ENCODE data around the gene MXI1.
A peak's percentile ranks its signal among the peaks of the same experiment; 100 is the strongest.

MXI1 gene

DNA sequence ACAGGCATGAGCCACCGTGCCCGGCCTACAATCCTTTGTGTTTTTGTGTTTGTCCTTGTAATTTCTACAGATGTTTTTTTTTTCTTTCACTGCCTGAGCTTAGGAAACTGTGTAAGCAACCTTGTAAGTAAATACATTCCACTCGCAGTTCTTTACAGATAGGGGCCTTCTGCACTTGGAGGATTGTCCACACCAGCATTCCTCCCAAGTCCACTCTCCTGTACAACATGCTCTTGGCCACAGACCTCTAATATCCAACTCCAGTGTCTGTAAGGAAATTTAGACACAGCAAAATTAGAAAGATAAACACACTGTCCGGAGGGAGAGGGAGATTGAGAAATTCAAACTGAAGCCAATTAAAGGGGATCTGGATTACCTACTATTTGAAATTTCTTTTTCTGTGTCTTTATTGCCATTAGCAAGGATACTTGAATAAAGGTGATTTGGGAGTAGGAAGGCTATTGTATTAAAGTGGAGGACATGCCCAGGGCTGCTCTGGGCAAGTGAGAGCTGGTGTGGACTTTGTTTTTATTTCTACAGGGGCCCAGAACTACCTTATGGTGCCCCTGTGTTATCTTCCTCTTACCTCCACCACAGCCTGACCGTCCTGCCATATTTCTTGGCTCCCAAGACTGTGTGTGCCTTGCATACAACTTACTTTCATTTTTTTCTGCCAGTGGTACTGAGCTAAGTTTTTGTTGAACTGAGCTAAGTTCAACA lies 9.7 kb downstream of the MXI1 start:
- no peak for DNase-seq

DNA sequence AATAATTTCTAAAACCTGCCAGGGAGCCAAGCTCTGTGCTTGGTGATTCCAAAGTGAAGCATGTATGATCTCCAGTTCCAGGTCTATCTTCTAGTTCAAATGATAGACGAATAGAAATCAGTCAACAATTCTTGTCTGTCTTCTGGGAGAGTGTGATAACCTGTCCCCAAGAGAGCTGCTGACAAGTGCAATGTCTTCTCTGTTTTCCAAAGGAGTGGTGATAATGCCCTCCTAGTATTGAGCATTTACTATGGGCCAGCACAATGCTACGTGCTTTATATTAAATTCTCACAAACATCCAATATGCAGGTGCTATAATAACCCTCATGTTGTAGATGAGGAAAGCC lies 10.2 kb downstream of the MXI1 start:
- DNase-seq, result no peak

DNA sequence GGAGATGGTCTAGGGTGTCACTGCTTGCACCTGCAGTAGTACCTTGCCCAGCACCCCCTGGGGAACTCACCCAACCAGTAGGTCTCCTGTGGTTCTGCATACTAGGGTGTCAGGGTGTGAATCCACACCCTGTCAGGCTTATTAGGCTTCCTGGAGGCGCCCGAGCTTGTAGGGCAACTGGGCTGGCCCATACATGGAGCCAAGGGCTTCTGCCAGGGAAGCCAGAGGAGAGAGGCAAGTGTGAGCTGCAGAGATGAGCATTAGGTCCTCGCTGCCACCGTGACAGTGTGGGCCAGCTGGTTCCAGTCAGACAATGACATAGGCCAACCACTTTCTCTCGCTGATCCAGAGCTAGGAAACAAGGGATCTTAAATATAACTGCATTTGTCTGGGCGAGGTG lies 11.2 kb downstream of the MXI1 start:
- DNase-seq, result no peak

DNA sequence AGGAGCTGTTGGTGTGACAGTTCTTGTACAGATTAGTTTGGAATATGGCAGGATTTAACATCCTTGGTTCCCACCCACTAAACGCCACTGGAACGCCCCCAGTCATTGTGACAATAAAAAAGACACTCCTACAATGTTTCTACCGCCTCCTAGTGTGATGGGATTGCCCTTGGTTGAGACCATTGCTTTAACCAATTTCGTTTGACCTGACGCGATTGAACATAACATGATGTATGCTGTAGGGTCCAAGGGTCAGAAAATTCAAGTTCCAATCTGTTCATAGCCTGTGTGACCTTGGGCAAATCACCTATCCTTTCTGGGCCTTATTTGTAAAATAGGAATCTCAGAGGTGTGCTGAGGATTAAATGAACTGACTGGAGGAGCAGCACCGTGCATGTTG lies 12.5 kb downstream of the MXI1 start:
- DNase-seq, result no peak

DNA sequence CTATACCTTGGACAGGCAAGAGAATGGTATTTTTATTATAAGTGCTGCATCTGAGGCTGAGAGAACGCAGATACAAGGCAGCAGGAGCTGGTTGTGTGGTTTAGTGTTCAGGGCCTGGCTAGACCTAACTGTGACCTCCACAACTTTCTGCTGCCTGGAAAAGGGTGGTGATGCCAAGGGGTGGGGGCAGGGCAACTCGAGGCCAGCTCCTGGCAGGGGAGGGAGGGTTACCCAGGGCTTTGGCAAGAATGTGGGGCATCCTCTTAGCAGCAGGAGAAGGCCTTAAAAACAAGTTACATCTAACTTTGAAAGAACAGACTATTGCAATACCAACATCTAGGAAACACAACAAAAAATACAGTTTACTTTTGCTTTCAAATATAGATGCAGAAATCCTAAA lies 13.0 kb downstream of the MXI1 start:
- DNase-seq, result no peak

DNA sequence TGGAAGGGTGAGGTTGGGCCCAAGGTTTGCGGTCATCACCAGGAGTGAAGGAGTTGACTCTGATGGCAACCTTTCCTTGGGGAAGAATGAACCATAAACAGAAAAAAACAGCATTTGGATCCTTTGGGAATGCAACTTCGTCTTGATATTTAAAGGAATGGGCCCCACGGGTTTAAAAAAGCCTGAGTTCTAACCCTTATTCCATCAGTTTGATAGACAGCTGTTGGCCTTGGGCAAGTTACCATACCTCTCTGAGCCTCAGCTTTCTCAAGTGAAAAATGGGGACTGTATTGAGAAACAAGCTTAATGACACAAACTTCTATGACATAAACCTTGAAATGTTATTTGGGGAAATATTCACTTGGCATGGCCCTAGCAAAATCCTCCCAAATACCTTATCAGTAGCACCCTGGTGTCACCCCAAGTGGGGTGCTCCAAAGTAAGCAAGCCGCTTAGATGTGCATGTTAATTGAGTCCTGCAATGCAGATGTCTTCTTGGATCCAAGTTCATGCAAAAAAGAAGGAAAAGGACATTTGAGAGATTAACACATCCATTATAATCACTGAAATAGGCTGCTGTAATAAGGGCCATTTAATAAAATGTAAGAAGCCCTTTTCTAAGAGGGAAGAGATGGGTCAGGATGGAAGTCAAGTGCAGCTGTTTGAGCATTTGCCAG lies 13.8 kb downstream of the MXI1 start:
- no peak for DNase-seq

DNA sequence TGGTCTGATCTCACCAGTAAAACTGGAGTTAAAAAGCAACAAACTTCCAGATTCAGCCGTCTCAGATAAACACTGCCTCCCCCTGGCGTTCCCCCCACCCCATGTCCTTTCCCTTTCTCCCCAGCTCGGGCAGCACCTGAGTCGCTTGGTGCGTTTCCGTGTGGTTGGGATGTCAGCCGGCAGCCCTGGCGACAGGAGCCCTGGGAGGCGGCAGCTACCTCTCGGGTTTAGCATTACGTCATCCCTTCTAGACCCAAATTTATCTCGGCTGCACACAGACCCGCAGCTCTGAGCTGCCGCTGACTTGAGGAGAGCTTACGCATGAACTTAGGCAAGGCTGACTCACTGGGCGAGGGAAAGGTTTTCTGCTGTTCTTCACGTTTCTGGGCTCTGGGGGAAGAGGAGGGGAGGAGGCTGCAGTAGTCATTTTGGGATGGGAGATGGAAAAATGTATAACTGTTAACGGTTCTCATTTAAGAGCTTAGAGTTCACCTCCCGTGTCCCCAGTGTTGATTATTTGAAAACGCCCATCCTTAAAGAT lies 14.4 kb downstream of the MXI1 start:
- DNase-seq, result peak; percentile 70

DNA sequence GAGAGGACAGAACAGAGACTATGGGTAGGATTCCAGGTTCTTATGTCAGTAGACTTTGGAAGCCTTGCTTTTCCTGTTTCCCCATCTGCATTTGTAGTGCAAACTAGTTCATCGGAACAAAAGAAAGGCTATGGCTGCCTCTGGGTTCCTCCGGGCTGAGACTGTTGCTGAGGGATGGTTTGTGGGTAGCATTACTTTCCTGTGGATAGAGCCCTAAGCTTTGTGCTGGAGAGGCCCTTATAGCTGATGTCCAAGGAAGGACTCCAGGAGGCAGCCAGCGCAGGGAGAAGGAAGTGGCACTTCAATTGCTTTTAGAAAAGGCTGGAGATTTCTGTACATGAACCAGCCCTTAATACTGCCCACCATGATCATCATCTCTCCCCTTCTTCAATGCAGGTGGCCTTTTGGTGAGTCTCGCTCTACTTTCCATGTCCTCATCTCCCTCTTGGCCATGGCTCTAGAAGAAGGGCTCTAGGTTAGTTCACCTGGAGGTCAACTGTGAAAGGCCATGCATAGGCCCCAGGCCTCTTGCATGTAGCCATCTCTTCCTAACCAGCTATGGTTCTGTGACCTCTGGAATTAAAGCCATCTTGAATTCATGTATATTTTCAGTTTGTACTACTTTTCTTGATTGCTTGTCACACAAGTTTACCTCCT lies 15.4 kb downstream of the MXI1 start:
- DNase-seq, result no peak

DNA sequence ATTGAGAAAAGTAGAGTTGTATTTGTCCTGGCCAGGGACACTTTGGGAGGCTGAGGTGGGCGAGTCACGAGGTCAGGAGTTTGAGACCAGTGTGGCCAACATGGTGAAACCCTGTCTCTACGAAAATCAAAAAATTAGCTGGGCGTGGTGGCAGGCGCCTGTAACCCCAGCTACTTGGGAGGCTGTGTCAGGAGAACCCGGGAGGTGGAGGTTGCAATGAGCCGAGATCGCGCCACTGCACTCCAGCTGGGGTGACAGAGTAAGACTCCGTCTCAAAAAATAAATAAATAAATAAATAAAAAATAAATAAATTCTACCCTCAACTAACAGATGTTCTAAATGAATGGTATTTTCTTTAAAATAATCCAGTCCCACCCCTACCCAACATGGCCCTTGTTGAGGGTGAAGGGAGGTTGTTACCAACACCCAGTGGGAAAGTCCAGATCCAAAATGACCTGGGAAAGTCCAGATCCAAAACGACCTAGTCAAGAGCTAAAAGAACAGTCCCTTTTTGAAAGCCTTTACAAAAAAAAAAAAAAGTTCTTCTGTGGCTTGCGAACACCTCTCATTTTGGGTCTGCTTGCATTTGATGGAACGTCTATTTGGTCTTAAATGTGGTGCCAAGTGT lies 16.0 kb downstream of the MXI1 start:
- DNase-seq, result no peak

DNA sequence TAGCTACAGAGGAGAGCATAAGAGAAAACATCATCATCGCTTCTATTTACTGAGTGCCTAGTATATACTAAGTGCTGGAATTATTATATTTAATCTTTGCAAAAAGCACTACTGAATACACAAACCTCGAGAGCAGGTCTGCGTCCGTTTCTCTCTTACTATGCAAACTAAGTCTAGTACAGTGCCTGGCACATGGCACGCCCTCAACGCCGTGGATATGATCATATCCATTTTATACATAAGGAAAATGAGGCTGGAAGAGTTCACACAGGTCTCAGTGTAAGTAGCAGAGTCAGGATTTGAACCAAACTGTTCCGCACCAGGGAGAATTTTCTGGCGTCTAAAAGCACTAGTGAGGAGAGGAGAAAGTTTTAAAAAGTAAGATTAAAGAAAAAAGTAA lies 17.6 kb downstream of the MXI1 start:
- no peak for DNase-seq

DNA sequence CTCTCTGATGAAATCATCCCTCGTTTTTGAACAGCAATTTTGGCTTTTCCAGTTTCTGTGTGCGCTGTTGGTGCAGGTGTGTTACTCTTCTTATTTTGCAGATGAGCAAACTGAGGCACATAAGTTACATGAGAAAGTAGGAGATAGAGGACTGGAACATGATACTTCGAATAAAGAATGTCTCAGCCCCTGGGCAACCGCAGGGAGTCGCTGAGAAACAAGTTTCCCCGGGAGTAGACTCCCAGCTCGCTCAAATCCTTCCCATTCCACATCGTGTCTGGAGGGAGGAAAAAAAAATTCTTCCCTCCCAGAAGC lies 18.0 kb downstream of the MXI1 start:
- DNase-seq, result no peak

DNA sequence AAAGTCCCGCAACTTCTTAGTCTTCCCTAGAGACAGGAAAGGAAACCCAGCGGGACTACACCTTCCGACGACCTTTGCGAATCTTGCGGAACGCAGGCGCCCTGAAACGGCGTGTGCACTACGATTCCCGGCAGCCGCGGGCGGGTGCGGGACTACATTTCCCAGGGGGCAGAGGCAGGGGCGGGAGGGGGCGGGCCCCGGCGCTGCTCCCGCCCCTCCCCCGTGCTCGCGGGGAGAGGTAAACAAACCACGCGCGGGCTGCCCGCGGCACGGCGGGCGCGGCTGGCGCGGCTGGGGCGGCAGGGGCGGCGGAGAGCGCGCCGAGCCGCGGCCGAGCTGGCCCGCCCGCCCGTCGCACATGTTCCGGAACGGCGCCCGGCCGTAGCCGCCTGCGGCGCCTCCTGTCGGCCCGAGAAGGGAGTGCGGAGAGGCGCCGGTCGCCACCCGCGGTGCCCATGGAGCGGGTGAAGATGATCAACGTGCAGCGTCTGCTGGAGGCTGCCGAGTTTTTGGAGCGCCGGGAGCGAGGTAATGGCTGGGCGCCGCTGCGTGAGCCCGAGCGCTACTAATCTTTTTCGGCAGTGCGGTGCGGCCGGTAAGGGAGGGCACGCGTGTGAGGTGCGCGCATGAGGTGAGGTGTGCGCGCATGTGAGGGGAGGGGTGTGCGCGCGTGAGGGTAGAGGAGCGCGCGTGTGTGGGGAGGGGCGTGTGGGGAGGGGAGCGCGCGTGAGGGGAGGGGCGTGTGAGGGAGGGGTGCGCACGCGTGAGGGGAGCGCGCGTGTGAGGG lies 18.5 kb downstream of the MXI1 start:
- DNase-seq, result peak; percentile 83

DNA sequence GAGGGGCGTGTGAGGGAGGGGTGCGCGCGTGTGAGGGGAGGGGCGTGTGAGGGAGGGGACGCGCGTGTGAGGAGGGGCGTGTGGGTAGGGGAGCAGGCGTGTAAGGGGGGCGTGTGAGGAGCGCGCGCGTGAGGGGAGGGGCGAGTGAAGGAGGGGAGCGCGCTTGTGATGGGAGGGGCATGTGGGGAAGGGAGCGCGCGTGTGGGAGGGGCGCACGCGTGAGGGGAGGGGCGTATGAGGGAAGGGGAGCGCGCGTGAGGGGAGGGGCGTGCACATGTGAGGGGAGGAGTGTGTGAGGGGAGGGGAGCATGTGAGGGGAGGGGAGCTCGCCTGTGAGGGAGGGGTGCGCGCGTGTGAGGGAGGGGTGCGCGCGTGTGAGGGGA lies 19.1 kb downstream of the MXI1 start:
- DNase-seq, result peak; percentile 74

DNA sequence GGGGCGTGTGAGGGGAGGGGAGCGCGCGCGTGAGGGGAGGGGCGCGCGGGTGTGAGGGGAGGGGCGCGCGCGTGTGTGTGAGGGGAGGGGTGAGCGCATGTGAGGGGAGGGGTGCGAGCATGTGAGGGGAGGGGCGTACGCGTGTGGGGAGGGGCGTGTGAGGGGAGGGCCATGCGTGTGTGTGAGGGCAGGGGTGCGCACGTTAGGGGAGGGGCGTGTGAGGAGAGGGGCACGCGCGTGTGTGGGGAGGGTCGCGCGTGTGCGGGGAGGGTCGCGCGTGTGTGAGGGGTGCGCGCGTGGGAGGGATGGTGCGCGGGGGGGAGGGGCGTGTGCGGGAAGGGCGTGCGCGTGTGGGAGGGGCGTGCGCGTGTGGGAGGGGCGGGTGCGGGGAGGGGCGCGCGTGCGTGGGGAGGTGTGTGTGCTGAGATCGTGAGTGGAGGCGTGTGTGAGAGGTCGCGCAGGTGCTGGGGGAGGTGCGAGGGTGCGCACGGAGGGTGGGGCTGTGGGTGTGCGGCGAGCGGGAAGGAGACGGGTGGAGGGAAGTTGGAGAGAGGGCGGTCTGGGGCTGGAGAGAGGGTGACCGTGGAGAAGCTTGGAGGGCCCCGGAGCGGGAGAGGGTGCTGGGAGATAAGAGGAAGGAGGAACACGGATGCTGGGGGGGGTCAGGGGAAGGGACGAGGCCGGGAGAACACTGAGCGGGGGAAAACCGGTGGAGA lies 19.7 kb downstream of the MXI1 start:
- DNase-seq, result peak; percentile 66

DNA sequence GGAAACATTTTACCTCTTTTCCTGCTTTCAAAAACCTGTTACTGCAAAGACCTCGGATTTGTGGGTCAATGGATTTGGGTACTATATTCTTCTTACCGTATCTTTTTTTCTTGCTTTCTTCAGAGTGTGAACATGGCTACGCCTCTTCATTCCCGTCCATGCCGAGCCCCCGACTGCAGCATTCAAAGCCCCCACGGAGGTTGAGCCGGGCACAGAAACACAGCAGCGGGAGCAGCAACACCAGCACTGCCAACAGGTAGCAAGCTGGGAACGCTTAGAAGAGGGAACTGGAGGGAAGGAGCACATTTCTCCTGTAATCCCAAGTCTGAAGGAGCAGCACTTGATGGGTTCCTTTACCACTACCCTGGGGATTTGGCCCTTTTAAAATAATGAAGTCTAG lies 20.7 kb downstream of the MXI1 start:
- no peak for DNase-seq

DNA sequence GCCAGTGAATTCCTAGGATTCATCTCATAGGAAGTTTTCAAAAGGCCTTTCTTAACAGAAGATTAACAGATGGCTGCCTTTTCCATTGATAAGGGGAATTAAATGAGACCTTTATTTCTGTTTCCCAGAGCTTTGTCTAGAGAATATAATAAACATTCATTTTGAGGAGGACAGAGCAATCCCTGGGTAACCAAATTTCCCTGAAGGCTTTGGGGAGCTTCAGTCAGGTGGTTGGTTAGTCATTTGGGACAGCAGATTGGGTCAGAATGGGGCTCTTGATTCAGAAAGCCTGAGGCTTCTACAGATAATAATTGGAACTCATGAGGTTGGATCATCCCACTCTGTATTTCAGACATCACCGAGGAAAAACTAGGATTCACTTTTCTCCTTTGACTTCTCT lies 21.8 kb downstream of the MXI1 start:
- no peak for DNase-seq

DNA sequence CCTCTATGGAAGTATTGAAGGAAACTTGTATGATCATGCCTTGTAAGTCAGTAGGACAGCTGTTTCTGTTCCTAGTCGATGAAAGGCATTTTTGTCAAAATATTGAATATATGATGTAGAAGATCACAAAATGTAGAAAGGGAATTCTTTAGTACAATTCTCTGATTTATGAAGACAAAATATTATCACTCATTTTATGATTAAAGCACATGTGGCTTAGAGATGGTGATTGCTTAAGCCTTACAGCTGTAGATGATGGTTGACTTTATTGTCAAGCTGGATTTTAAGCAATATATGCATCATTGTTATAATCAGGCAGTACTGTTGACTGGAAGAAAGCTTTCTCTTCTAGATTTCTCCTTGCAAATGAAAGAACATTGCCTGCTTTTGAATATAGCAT lies 26.4 kb downstream of the MXI1 start:
- DNase-seq, result no peak

DNA sequence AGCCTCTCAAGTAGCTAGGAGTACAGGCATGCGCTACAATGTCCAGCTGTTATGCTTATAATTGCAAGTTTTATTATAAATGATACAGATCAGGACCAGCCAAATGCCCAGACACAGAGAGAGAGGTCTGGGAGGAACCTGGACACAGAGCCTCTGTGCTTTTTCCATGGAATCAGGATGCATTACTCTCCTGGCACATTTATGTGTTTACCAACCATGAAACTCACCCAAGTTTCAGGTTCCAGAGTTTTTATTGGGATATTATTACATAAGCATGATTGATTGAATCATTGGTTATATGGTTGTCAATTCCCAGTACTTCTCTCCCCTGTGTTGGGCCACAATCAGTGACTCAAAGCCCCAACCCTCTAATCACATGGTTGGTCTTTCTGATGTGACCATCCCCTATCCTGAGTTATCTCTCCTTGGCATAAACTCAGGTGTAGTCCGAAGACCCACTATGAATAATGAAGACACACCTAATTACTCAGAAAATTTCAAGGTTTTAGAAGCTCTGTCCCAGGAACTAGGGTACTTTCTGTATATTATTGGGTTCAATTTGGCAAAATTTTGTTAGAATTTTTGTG lies 30.6 kb downstream of the MXI1 start:
- no peak for DNase-seq

DNA sequence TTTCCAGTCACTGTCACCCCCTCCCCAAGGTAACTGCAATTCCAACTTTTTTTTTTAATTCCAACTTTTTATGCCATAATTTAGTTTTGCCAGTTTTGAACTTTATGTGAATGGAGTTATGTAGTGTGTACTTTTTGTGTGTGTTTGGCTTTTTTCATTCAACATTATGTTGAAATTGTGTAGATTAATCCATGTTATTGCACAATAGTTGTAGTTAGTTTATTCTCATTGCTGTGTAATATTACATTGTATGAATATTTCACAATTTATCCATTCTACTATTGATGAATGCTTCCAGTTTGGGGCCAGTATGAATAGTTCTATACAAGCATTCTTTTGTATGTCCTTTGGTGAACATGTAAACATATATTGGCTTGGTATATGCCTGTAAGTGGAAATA lies 32.5 kb downstream of the MXI1 start:
- DNase-seq, result no peak

DNA sequence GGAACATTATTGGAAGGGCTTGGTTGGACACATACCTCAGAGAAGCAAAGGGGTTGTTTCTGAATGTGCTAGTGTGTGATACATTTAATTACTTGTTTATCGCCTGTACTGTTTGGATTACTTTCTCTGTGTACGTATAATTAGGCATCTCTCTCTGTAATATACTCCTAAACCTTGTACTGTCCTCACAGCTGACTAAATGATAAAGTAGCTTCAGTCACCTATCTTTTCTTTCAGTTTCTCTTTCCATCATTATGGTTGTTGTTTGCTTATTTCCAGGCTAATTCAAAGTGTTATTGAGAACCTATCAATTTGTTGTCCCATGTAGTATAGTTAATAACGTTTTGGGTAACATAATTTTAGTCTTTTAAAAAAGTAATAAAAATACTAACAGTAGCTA lies 34.0 kb downstream of the MXI1 start:
- DNase-seq, result no peak

DNA sequence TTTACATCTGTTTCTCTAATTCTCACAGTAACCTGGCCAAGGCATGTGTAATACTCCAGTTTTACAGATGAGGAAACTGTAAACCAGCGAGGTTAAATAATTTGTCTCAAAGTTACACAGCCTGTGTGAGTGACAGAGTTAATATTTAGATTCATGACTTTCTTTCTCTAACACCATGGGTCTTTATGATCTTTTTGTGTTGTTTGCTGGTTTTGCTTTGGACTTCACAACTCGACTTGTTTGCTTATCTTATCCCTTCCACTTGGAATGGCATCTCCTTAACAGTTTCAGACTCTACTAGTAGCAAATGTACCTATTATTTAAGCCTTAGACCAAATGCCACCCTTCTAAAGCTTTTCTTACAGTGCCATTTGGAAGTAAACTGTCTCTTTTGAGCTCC lies 34.4 kb downstream of the MXI1 start:
- no peak for DNase-seq

DNA sequence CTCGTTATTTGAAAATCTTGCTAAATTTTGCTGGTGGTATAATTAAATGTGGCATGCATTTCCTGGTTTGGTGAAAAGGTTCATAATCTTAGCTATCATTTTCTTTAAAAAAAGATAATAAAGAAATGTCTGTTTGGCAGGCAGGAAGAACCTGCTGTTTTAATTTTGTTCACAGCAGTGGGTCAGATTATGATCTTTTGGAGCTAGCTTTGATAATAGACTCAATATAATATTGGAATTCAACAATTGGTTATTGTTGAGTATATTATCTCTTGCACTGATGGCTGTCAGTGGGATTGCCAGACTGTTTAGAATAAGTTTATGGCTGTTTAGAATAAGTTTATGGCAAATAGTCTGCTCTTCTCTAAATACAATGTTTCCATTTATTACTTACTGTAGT lies 35.1 kb downstream of the MXI1 start:
- no peak for DNase-seq

All from activated CD4-positive, alpha-beta T cell treated with anti-CD3 and anti-CD28 coated beads for 1 hour (primary cell).